ENCODE data around the gene CLPTM1.

The CLPTM1 gene

DNA sequence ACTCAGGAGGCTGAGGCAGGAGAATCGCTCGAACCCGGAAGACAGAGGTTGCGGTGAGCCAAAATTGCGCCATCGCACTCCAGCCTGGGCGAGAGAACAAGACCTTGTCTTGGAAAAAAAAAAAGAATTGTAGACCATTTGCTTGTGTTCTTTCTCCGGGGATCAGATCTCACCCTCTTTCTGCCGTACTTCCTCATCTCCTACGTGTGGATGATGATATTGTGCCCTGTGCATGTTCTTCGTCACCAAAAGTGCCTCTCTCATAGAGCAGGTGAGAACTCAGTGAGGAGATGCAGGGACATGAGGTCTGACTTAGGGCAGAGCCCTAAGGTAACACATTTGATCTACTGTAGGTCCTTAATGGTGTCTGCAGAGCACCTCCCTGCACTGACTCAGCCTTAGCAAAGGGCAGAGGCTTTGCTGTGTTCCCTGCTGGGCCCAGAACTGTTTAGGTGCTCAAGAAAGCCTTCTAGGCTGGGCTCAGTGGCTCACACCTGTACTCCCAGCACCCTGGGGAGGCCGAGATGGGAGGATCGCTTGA lies 8.1 kb upstream of the CLPTM1 start:
- Histone ChIP-seq H3K27ac (ENCODE audit: low read depth, low read length) (no peak overlapping the region), H3K27me3 (ENCODE audit: control insufficient read depth in 1 of 2, insufficient read depth in 2 of 2, low read length in 2 of 2) (no peaks in the 10 kb centered on the region), H3K9ac (ENCODE audit: low read length) (no peak overlapping the region), H3K9me3 (ENCODE audit: low read length) (no peaks in the 10 kb centered on the region), H3K4me1 (ENCODE audit: insufficient read depth, low read length) (no peaks in the 10 kb centered on the region), H3K4me3 (ENCODE audit: low read depth in 1 of 2, low read length in 2 of 2) (no peak overlapping the region), H3K36me3 (ENCODE audit: insufficient read depth, low read length) (no peaks in the 10 kb centered on the region)

DNA sequence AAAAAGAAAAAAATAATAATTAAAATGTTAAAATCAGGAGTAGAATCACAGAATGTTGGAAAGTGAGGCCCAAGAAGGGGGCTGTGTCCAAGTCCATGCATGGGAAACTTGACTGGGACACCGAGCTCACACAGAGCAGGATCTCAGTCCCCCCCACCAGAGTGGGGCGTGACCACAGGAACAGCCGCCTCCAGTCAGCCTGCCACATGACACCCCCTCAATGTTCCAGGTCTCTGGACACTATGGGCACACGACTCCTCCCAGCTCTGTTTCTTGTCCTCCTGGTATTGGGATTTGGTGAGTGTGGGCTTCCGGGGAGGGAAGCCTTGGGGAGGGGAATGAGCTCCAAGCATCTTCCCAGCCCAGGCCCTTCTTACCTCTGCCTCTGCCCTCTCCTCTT lies 6.9 kb upstream of the CLPTM1 start:
- H3K36me3 ChIP-seq (ENCODE audit: insufficient read depth, low read length) = no peaks in the 10 kb centered on the region

DNA sequence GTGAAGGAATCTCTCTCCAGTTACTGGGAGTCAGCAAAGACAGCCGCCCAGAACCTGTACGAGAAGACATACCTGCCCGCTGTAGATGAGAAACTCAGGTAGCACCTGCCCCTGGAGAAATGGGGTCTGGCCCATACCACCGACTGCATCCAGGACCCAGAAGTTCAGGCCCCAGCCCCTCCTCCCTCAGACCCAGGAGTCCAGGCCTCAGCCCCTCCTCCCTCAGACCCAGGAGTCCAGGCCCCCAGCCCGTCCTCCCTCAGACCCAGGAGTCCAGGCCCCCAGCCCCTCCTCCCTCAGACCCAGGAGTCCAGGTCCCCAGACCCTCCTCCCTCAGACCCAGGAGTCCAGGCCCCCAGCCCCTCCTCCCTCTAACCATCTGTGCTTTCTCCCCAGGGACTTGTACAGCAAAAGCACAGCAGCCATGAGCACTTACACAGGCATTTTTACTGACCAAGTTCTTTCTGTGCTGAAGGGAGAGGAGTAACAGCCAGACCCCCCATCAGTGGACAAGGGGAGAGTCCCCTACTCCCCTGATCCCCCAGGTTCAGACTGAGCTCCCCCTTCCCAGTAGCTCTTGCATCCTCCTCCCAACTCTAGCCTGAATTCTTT lies 6.3 kb upstream of the CLPTM1 start:
- H3K27ac ChIP-seq (ENCODE audit: low read depth, low read length) = no peak overlapping the region
- no peak overlapping the region for H3K4me3 ChIP-seq (ENCODE audit: low read depth in 1 of 2, low read length in 2 of 2)
- no peaks in the 10 kb centered on the region for H3K27me3 ChIP-seq (ENCODE audit: control insufficient read depth in 1 of 2, insufficient read depth in 2 of 2, low read length in 2 of 2)
- no peaks in the 10 kb centered on the region for H3K9me3 ChIP-seq (ENCODE audit: low read length)
- no peak overlapping the region for H3K9ac ChIP-seq (ENCODE audit: low read length)
- no peaks in the 10 kb centered on the region for H3K36me3 ChIP-seq (ENCODE audit: insufficient read depth, low read length)
- peaks cover 9% of the 10 kb centered on the region for H3K4me1 ChIP-seq (ENCODE audit: insufficient read depth, low read length)

More for the DNA sequence above, 6.9 kb upstream of the CLPTM1 start:
- Histone ChIP-seq H3K9ac (ENCODE audit: low read length) (no peak overlapping the region), H3K4me1 (ENCODE audit: insufficient read depth, low read length) (peaks cover 3% of the 10 kb centered on the region), H3K4me3 (ENCODE audit: low read depth in 1 of 2, low read length in 2 of 2) (no peak overlapping the region), H3K9me3 (ENCODE audit: low read length) (no peaks in the 10 kb centered on the region), H3K27ac (ENCODE audit: low read depth, low read length) (no peak overlapping the region), H3K27me3 (ENCODE audit: control insufficient read depth in 1 of 2, insufficient read depth in 2 of 2, low read length in 2 of 2) (no peaks in the 10 kb centered on the region)

DNA sequence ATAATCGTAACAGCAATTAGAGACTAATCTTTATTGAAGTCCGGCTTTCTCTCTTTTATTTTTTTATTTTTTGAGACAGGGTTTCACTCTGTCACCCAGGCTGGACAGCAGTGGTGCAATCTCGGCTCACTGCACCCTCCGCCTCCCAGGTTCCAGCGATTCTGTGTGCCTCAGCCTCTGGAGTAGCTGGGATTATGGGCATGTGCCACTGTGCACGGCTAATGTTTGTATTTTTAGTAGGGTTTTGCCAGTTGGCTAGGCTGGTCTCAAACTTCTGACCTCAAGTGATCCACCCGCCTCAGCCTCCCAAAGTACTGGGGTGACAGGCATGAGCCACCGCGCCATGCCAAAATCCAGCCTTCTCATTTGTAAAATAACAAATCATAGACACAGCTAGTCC lies 5.6 kb upstream of the CLPTM1 start:
- H3K27ac ChIP-seq (ENCODE audit: low read depth, low read length) = no peak overlapping the region

DNA sequence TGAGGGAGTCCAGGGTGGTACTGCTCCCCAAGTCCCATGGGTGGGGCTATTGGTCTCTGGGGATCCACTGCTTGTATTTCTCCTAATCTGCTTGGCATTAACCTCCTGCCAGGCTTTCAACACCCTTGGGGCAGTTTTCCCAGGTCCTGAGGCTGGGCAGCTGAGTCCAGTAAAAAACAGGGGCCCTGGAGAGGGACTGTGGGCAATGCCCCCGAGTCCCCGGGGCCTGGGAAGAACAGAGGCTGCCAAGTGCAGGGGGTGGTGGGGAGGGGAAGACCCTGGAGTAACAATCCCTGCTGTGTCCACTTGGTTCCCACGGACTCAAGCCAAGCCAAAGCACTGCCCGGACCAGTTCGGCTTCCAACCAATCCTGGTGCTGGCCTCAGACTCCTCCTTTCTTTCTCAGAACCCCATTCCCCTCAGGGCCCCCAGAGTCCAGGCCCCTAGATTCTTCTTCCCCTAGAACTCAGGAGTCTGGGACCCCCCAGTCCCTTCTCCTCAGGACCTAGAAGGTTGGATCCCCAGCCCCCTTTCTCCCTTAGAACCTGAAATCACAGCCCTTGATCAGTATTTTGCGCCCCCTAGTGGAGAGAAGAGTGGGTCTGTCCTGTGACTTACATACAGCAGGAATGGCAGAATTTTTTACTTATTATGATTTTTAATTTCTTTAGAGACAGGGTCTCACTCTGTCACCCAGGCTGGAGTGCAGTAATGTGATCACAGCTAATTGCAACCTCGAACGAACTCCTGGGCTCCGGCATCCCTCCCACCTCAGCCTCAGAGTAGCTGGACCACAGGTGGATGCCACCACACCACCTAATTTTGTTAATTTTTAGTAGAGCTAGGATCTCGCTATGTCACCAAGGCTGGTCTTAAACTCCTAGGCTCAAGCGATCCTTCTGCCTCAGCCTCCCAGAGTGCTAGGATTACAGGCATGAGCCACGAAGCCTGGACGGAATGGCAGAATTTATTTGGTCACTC lies 3.7 kb upstream of the CLPTM1 start:
- no peak overlapping the region for H3K27ac ChIP-seq (ENCODE audit: low read depth, low read length)
- no peak overlapping the region for H3K4me3 ChIP-seq (ENCODE audit: low read depth in 1 of 2, low read length in 2 of 2)
- no peak overlapping the region for H3K9ac ChIP-seq (ENCODE audit: low read length)

More for the DNA sequence above, 5.6 kb upstream of the CLPTM1 start:
- no peak overlapping the region for H3K4me3 ChIP-seq (ENCODE audit: low read depth in 1 of 2, low read length in 2 of 2)
- no peaks in the 10 kb centered on the region for H3K9me3 ChIP-seq (ENCODE audit: low read length)
- H3K4me1 ChIP-seq (ENCODE audit: insufficient read depth, low read length) = peaks cover 14% of the 10 kb centered on the region
- no peaks in the 10 kb centered on the region for H3K36me3 ChIP-seq (ENCODE audit: insufficient read depth, low read length)
- no peaks in the 10 kb centered on the region for H3K27me3 ChIP-seq (ENCODE audit: control insufficient read depth in 1 of 2, insufficient read depth in 2 of 2, low read length in 2 of 2)
- no peak overlapping the region for H3K9ac ChIP-seq (ENCODE audit: low read length)

DNA sequence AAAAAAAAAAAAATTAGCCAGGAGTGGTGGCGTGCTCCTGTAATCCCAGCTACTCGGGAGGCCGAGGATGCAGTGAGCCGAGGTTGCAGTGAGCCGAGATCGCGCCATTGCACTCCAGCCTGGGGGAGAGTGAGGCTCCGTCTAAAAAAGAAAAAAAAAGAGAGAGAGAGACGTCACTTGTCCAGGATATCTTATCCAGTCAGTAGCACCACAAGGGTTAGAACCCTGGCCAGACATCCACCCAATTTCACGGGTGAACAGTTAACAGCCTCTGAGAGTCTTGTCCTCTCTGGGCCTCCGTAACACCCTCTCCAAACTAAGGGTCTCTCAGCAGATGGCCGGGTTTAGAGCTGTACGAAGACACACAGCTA lies 917 bp upstream of the CLPTM1 start:
- peak overlapping the region; percentile 93 for H3K27ac ChIP-seq (ENCODE audit: low read depth, low read length)
- no peaks in the 10 kb centered on the region for H3K9me3 ChIP-seq (ENCODE audit: low read length)
- H3K36me3 ChIP-seq (ENCODE audit: insufficient read depth, low read length) = no peaks in the 10 kb centered on the region
- no peaks in the 10 kb centered on the region for H3K27me3 ChIP-seq (ENCODE audit: control insufficient read depth in 1 of 2, insufficient read depth in 2 of 2, low read length in 2 of 2)
- H3K9ac ChIP-seq (ENCODE audit: low read length) = peak overlapping the region; percentile 98
- peak overlapping the region; percentile 45 to 98 for H3K4me3 ChIP-seq (ENCODE audit: low read depth in 1 of 2, low read length in 2 of 2)
- H3K4me1 ChIP-seq (ENCODE audit: insufficient read depth, low read length) = peaks cover 41% of the 10 kb centered on the region

More for the DNA sequence above, 3.7 kb upstream of the CLPTM1 start:
- no peaks in the 10 kb centered on the region for H3K27me3 ChIP-seq (ENCODE audit: control insufficient read depth in 1 of 2, insufficient read depth in 2 of 2, low read length in 2 of 2)
- no peaks in the 10 kb centered on the region for H3K9me3 ChIP-seq (ENCODE audit: low read length)
- no peaks in the 10 kb centered on the region for H3K36me3 ChIP-seq (ENCODE audit: insufficient read depth, low read length)
- peaks cover 23% of the 10 kb centered on the region for H3K4me1 ChIP-seq (ENCODE audit: insufficient read depth, low read length)

DNA sequence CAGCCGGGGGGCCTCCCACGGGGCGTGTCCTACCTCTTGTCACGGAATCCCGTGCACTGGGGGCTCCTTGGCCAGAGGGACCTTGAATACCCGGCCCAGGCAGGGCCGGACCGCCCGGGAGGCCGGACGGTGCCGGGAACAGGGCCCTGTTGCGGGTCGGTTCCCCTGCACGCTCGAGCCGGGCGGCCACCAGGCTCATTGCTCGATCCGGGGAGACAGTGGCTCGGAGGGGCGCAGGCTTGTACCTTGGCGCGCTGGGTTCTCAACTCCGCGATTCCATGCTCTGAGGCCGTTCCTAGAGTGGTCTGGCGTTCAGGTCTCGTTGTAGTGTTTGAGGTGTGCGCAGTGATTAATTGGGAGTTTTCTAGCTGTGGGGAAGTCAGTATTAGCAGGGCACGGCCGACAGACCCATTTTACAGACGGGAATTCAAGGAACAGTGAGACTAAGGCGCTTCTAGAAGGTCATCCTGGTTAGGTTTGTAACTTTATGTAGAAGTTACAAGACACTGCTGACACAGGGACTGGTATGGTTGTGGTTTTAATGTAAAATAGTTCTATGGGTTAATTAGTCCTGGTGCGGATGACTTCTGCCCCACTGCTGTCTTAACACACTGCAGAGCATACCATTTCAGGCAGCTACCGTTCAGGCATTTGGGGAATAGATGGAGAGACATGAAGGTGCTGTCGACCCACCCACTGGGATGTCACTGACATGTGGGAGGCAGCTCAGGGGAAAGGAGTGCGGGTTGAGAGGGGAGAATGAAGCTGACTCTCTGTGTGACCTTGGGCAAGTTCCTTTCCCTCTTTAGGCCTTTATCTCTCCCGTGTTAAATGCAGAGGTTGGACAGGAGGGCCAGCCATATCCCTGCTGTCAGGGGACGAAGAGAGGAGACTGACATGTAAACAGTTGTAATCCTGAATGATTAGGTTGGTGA lies 592 bp downstream of the CLPTM1 start:
- Histone ChIP-seq H3K4me1 (ENCODE audit: insufficient read depth, low read length) (peaks cover 41% of the 10 kb centered on the region), H3K27ac (ENCODE audit: low read depth, low read length) (peak overlapping the region; percentile 83), H3K27me3 (ENCODE audit: control insufficient read depth in 1 of 2, insufficient read depth in 2 of 2, low read length in 2 of 2) (no peaks in the 10 kb centered on the region), H3K9ac (ENCODE audit: low read length) (peak overlapping the region; percentile 98), H3K4me3 (ENCODE audit: low read depth in 1 of 2, low read length in 2 of 2) (peak overlapping the region; percentile 90 to 98), H3K36me3 (ENCODE audit: insufficient read depth, low read length) (no peaks in the 10 kb centered on the region), H3K9me3 (ENCODE audit: low read length) (no peaks in the 10 kb centered on the region)

DNA sequence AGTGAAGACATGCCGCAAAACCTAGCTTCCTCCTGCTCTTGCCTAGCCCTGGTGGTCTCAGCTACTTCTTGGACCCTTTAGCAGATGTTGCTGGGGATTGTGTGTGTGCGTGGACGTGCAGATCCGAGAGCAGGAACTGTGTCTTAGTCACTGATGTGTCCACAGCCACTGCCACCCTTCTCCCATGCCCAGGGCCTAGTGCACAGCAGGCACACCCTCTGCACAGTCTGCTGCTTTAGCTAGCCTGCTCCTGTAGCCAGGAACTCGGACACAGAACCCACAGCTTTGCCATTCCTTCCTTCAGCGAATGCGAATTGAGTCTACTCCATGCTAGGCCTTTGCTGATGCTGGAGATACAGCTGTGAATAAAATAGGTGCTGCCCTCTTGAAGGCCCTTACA lies 2.3 kb downstream of the CLPTM1 start:
- H3K27ac ChIP-seq (ENCODE audit: low read depth, low read length) = no peak overlapping the region
- H3K9ac ChIP-seq (ENCODE audit: low read length) = no peak overlapping the region
- peaks cover 41% of the 10 kb centered on the region for H3K4me1 ChIP-seq (ENCODE audit: insufficient read depth, low read length)
- peaks cover 10% of the 10 kb centered on the region for H3K36me3 ChIP-seq (ENCODE audit: insufficient read depth, low read length)
- H3K4me3 ChIP-seq (ENCODE audit: low read depth in 1 of 2, low read length in 2 of 2) = no peak overlapping the region
- no peaks in the 10 kb centered on the region for H3K9me3 ChIP-seq (ENCODE audit: low read length)
- no peaks in the 10 kb centered on the region for H3K27me3 ChIP-seq (ENCODE audit: control insufficient read depth in 1 of 2, insufficient read depth in 2 of 2, low read length in 2 of 2)

DNA sequence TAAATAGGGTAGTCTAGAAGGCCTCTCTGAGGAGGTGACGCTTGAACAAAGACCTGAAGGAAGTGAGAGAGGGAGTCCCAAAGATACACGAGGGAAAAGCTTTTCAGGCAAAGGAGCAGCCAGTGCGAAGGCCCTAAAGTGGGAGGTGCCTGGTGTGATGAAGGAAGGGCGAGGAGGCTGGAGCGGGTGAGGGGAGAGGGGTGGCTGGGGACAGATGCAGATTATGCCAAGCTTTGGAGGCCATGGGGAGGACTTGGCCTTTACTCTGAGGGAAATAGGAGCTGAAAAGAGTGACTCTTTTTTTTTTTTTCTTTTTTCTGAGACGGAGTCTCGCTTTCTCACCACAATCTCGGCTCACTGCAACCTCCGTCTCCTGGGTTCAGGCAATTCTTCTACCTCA lies 2.9 kb downstream of the CLPTM1 start:
- peaks cover 14% of the 10 kb centered on the region for H3K36me3 ChIP-seq (ENCODE audit: insufficient read depth, low read length)
- no peak overlapping the region for H3K9ac ChIP-seq (ENCODE audit: low read length)
- no peaks in the 10 kb centered on the region for H3K9me3 ChIP-seq (ENCODE audit: low read length)
- H3K4me3 ChIP-seq (ENCODE audit: low read depth in 1 of 2, low read length in 2 of 2) = no peak overlapping the region
- no peak overlapping the region for H3K27ac ChIP-seq (ENCODE audit: low read depth, low read length)
- H3K27me3 ChIP-seq (ENCODE audit: control insufficient read depth in 1 of 2, insufficient read depth in 2 of 2, low read length in 2 of 2) = no peaks in the 10 kb centered on the region
- peaks cover 39% of the 10 kb centered on the region for H3K4me1 ChIP-seq (ENCODE audit: insufficient read depth, low read length)

DNA sequence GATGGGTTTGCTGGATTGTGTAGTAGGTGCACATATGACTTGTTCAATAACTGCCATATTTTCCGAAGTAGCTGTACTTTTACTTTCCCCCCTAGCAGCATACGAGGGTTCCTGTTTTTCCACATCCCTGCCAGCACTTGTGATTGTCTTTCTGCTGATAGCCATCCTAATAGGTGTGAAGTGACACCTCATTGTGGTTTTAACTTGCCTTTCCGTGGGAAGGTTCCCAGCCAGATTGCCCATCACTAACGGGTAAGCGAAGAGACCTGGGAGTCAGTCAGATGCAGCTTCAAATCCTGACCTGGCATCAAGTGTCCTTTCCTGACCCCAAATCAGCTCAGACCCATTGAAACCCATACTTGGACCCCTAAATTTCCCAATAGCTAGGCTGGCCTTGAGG lies 4.5 kb downstream of the CLPTM1 start:
- Histone ChIP-seq H3K9ac (ENCODE audit: low read length) (no peak overlapping the region), H3K4me1 (ENCODE audit: insufficient read depth, low read length) (peaks cover 26% of the 10 kb centered on the region), H3K27ac (ENCODE audit: low read depth, low read length) (no peak overlapping the region), H3K36me3 (ENCODE audit: insufficient read depth, low read length) (peaks cover 17% of the 10 kb centered on the region), H3K9me3 (ENCODE audit: low read length) (no peaks in the 10 kb centered on the region), H3K27me3 (ENCODE audit: control insufficient read depth in 1 of 2, insufficient read depth in 2 of 2, low read length in 2 of 2) (no peaks in the 10 kb centered on the region), H3K4me3 (ENCODE audit: low read depth in 1 of 2, low read length in 2 of 2) (no peak overlapping the region)
